Endothelial cell of umbilical vein (primary cell): Measurements from ENCODE around the gene MBLAC2. TPM values are rescaled to one million over a fixed set of nuclear protein-coding genes. Genes with fewer than 3 reads are reported as not detected.

Experiments used
- BruUV-seq: library from RNA; stranded (reverse); fragments of 400-500 nt; replicated peaks from 2 replicates; lab custom pipeline; 2021; lab: Mats Ljungman, UMichigan
- CTCF ChIA-PET: fragments of 300-600, 350-600 bp; sonication (Branson Sonifier 250); formaldehyde crosslinking; loops from one replicate; lab custom pipeline; 2021; ENCODE audit warnings: antibody characterized with exemption, inconsistent platforms; lab: Charles Lee
- POLR2A ChIA-PET: fragments of 300-600, 350-600 bp; sonication (Branson Sonifier 250); formaldehyde crosslinking; loops from one replicate; lab custom pipeline; 2021; ENCODE audit warnings: antibody characterized with exemption, inconsistent platforms; lab: Charles Lee
- DNase-seq: peaks from one replicate; pipeline ENCODE4 v3.0.0-alpha.2; 2011; ENCODE audit warnings: low read depth, low spot score
- FAIRE-seq: peaks from 2 replicates; lab custom pipeline; 2011; peaks lifted over from hg19 to GRCh38; lab: Jason Lieb, UNC
- H2AFZ ChIP-seq: 2 replicates; pipeline ENCODE4 v1.6.0; 2012; ENCODE audit warnings: low read depth, low read length, control low read depth, inconsistent platforms
- H3K27ac ChIP-seq: 2 replicates; pipeline ENCODE4 v1.5.1; 2011; ENCODE audit warnings: low read depth, mild to moderate bottlenecking, control low read depth, low read length, moderate library complexity; ENCODE audit not compliant: insufficient read depth
- H3K27me3 ChIP-seq, 2 experiments: 2 replicates each; pipeline versions ENCODE4 v1.6.0 to v1.6.1; 2011; ENCODE audit warnings: low read length in 2 of 2, mixed read lengths in 1 of 2; ENCODE audit not compliant: control insufficient read depth in 2 of 2, insufficient read depth in 2 of 2
- H3K36me3 ChIP-seq, 2 experiments: 2 replicates in 1 of 2; 3 replicates in 1 of 2; pipeline ENCODE4 v1.5.1; 2011; ENCODE audit warnings: low read length in 2 of 2, mild to moderate bottlenecking in 1 of 2, moderate library complexity in 1 of 2; ENCODE audit not compliant: control insufficient read depth in 2 of 2, insufficient read depth in 2 of 2; ENCODE audit errors: extremely low read depth in 1 of 2
- H3K4me1 ChIP-seq: 3 replicates; pipeline ENCODE4 v1.5.1; 2011; ENCODE audit warnings: mild to moderate bottlenecking, low read length; ENCODE audit not compliant: control insufficient read depth, insufficient read depth; ENCODE audit errors: extremely low read depth
- H3K4me2 ChIP-seq: 2 replicates; pipeline ENCODE4 v1.6.1; 2011; ENCODE audit warnings: low read length, control low read depth, mixed read lengths; ENCODE audit not compliant: insufficient read depth
- H3K4me3 ChIP-seq, 3 experiments: fragments of 200-600 bp in 1 of 3; sonication (generic), shearing (Covaris generic) in 1 of 3; replicated peaks in 1 of 3; 2 replicates each; pipeline ENCODE4 v1.5.1; 2011 to 2016; ENCODE audit warnings: control low read depth in 3 of 3, low read length in 3 of 3, mild to moderate bottlenecking in 2 of 3, inconsistent platforms in 1 of 3, low read depth in 1 of 3, moderate library complexity in 1 of 3; ENCODE audit not compliant: insufficient read depth in 1 of 3
- H3K79me2 ChIP-seq: 2 replicates; pipeline ENCODE4 v1.6.0; 2012; ENCODE audit warnings: low read length, inconsistent platforms; ENCODE audit not compliant: control insufficient read depth, insufficient read depth
- H3K9ac ChIP-seq: replicated peaks from 2 replicates; pipeline ENCODE3; 2011; ENCODE audit warnings: low read length, control low read depth; ENCODE audit not compliant: insufficient read depth; ENCODE audit errors: extremely low read depth
- H3K9me1 ChIP-seq: replicated peaks from 3 replicates; pipeline ENCODE4 v1.6.0; 2011; ENCODE audit warnings: mild to moderate bottlenecking, low read length; ENCODE audit not compliant: control insufficient read depth, insufficient read depth; ENCODE audit errors: extremely low read depth
- H3K9me3 ChIP-seq: replicated peaks from 2 replicates; pipeline ENCODE4 v1.5.1; 2012; ENCODE audit warnings: low read length, inconsistent platforms; ENCODE audit not compliant: control insufficient read depth, insufficient read depth
- H4K20me1 ChIP-seq: replicated peaks from 2 replicates; pipeline ENCODE3; 2011; ENCODE audit warnings: mild to moderate bottlenecking, low read length; ENCODE audit not compliant: control insufficient read depth, insufficient read depth; ENCODE audit errors: extremely low read depth
- EZH2 ChIP-seq: IDR thresholded peaks from 2 replicates; pipeline ENCODE4 v1.6.1; 2012; ENCODE audit warnings: borderline replicate concordance, low read depth, mild to moderate bottlenecking, moderate library complexity, low read length, inconsistent platforms; ENCODE audit not compliant: severe bottlenecking
- FOS ChIP-seq: IDR thresholded peaks from 2 replicates; pipeline ENCODE4 v1.6.1; 2011; ENCODE audit warnings: mild to moderate bottlenecking, low read length, moderate library complexity, borderline replicate concordance; ENCODE audit not compliant: insufficient read depth
- GATA2 ChIP-seq: IDR thresholded peaks from 2 replicates; pipeline ENCODE4 v1.7.0; 2011; ENCODE audit warnings: low read depth, mild to moderate bottlenecking, moderate library complexity, mixed read lengths, low read length; ENCODE audit not compliant: insufficient read length, insufficient read depth
- JUN ChIP-seq: IDR thresholded peaks from 2 replicates; pipeline ENCODE4 v1.6.1; 2011; ENCODE audit warnings: borderline replicate concordance, low read depth; ENCODE audit not compliant: insufficient read length, insufficient read depth
- MAX ChIP-seq: IDR thresholded peaks from 2 replicates; pipeline ENCODE4 v1.6.1; 2011; ENCODE audit not compliant: insufficient read depth, insufficient read length
- MYC ChIP-seq: IDR thresholded peaks from one replicate; pipeline ENCODE4 v1.6.1; 2011; ENCODE audit warnings: mild to moderate bottlenecking, low read depth, low read length
- POLR2A ChIP-seq: IDR thresholded peaks from 2 replicates; pipeline ENCODE4 v1.6.1; 2012; ENCODE audit warnings: low read depth, mild to moderate bottlenecking, control low read depth, low read length
- POLR2AphosphoS5 ChIP-seq: IDR thresholded peaks from 2 replicates; pipeline ENCODE4 v1.6.1; 2012; ENCODE audit warnings: low read depth, mild to moderate bottlenecking, control low read depth, low read length, moderate library complexity; ENCODE audit not compliant: insufficient read depth
- dilution Hi-C: fragments of 300-500 bp; cut with MboI; formaldehyde crosslinking; loops from one replicate; pipeline ENCODE4 v1.15.0; 2019; ENCODE audit warnings: low sequenced_read_pairs; ENCODE audit not compliant: extremely low pct_ligation_motif_present
- intact Hi-C: fragments of 100-400 bp; cut with micrococcal nuclease; formaldehyde crosslinking; loops from one replicate; pipeline ENCODE4 v1.10.0; 2022
- polyA plus RNA-seq, 4 experiments: library from polyadenylated mRNA; depleted of rRNA in 3 of 4; stranded (reverse) in 3 of 4; unstranded in 1 of 4; fragments of >200 nt; gene quantifications; 2 replicates each; pipeline versions ENCODE4 v1.2.1 to v1.2.3, GENCODE V29; 2011 to 2012; ENCODE audit warnings: missing spikeins in 1 of 4
- total RNA-seq: library from RNA; stranded (reverse); gene quantifications from 2 replicates; pipeline ENCODE4 v1.2.3, GENCODE V29; 2021
- TF ChIP-seq, protein P1 (sequence below), 2 donors: IDR thresholded peaks; 1 replicate in 1 of 2; 2 replicates in 1 of 2; pipeline ENCODE4 v1.5.1; 2011; ENCODE audit warnings: low read length in 2 of 2, mild to moderate bottlenecking in 2 of 2, moderate library complexity in 2 of 2, control low read depth in 1 of 2, inconsistent platforms in 1 of 2, low read depth in 1 of 2; ENCODE audit not compliant: insufficient read depth in 1 of 2; ENCODE audit errors: extremely low read depth in 1 of 2

Gene MBLAC2
- total and polyA plus RNA-seq, 2 donors (not counting 3 experiments of a cell fraction or from before 2014, with no cell fraction given): 2.1 to 5.3 TPM

GRCh38 chr5:90495146-90495545 is 20.6 kb upstream of the MBLAC2 start:
- Histone ChIP-seq H2AFZ (no peak overlapping the region), H3K9me1 (no peaks in the 10 kb centered on the region), H3K27ac (no peak overlapping the region), H3K4me3 (no peak overlapping the region), H3K4me1 (no peaks in the 10 kb centered on the region), H3K9me3 (no peaks in the 10 kb centered on the region), H3K36me3 (no peaks in the 10 kb centered on the region), H4K20me1 (no peaks in the 10 kb centered on the region), H3K27me3 (no peaks in the 10 kb centered on the region), H3K4me2 (no peak overlapping the region), H3K79me2 (no peaks in the 10 kb centered on the region), H3K9ac (no peak overlapping the region)
- intact Hi-C loops (no loop called here), dilution Hi-C loops (no loop called here)
- TF ChIP-seq EZH2 (no peak), GATA2 (no peak), JUN (no peak), MYC (no peak), POLR2AphosphoS5 (no peak), MAX (no peak), POLR2A (no peak), FOS (no peak)
- TF ChIP-seq, protein P1, sequence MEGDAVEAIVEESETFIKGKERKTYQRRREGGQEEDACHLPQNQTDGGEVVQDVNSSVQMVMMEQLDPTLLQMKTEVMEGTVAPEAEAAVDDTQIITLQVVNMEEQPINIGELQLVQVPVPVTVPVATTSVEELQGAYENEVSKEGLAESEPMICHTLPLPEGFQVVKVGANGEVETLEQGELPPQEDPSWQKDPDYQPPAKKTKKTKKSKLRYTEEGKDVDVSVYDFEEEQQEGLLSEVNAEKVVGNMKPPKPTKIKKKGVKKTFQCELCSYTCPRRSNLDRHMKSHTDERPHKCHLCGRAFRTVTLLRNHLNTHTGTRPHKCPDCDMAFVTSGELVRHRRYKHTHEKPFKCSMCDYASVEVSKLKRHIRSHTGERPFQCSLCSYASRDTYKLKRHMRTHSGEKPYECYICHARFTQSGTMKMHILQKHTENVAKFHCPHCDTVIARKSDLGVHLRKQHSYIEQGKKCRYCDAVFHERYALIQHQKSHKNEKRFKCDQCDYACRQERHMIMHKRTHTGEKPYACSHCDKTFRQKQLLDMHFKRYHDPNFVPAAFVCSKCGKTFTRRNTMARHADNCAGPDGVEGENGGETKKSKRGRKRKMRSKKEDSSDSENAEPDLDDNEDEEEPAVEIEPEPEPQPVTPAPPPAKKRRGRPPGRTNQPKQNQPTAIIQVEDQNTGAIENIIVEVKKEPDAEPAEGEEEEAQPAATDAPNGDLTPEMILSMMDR (IDR thresholded peaks at IDR 0.05; ENCODE audit: extremely low read depth in 1 of 2, insufficient read depth in 1 of 2, low read depth in 1 of 2, low read length in 2 of 2): no peak
- DNase-seq (no peak), FAIRE-seq (no peak)
- ChIA-PET POLR2A (no interaction called here), CTCF (no interaction called here)
- no TSS peak for BruUV-seq
